Parathyroid adenoma (tissue), 2 donors: ENCODE results near the gene USP24.

Experiments
- H2AFZ ChIP-seq: fragments of 300-600 bp; sonication (generic); one replicate; pipeline ENCODE4 v1.7.0; 2017; ENCODE audit warnings: antibody characterized with exemption, mild to moderate bottlenecking
- H3K27ac ChIP-seq: fragments of 300-600 bp; sonication (generic); one replicate; pipeline ENCODE4 v1.7.0; 2017
- H3K27me3 ChIP-seq: fragments of 300-600 bp; sonication (generic); one replicate; pipeline ENCODE4 v1.7.0; 2017; ENCODE audit warnings: low read length; ENCODE audit not compliant: control insufficient read depth, insufficient read depth
- H3K36me3 ChIP-seq: fragments of 300-600 bp; sonication (generic); one replicate; pipeline ENCODE4 v1.7.0; 2017; ENCODE audit warnings: low read length; ENCODE audit not compliant: control insufficient read depth, insufficient read depth
- H3K4me1 ChIP-seq: fragments of 300-600 bp; sonication (generic); one replicate; pipeline ENCODE4 v1.7.0; 2017; ENCODE audit warnings: control low read depth
- H3K4me2 ChIP-seq: fragments of 300-600 bp; sonication (generic); one replicate; pipeline ENCODE4 v1.7.0; 2017; ENCODE audit warnings: low read length
- H3K4me3 ChIP-seq: fragments of 300-600 bp; sonication (generic); one replicate; pipeline ENCODE4 v1.7.0; 2017; ENCODE audit warnings: low read depth, low read length
- H3K79me2 ChIP-seq: fragments of 300-600 bp; sonication (generic); one replicate; pipeline ENCODE4 v1.7.0; 2017; ENCODE audit warnings: control low read depth
- H3K9ac ChIP-seq: fragments of 300-600 bp; sonication (generic); one replicate; pipeline ENCODE4 v1.7.0; 2017; ENCODE audit warnings: mild to moderate bottlenecking
- H3K9me3 ChIP-seq: fragments of 300-600 bp; sonication (generic); one replicate; pipeline ENCODE4 v1.7.0; 2017; ENCODE audit warnings: low read length; ENCODE audit not compliant: control insufficient read depth
- TF ChIP-seq, protein P1 (sequence below): fragments of 300-600 bp; sonication (generic); IDR thresholded peaks from one replicate; pipeline ENCODE4 v1.7.0; 2017; ENCODE audit warnings: antibody characterized with exemption, mild to moderate bottlenecking
- donor health status: primary hyperparathyroidism.

The USP24 gene

DNA sequence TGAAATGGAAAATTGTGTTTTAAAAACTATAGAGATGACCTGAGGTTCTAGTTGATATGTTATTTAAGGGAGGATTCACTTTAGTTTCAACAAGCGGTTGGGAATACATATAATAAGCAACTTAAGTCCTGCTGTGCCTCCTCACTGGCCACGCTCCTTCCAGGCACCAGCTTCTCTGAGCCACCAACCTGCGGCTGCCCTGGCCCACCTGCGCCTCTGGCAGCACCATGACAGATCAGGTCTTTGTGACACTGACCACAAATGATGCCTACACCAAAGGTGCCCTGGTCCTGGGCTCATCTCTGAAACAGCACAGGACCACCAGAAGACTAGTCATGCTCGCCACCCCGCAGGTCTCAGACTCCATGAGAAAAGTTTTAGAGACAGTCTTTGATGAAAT lies 7.0 kb upstream of the USP24 start:
- Histone ChIP-seq H3K27ac (no peak overlapping the region), H3K9me3 (no peaks in the 10 kb centered on the region), H3K4me1 (no peaks in the 10 kb centered on the region), H3K79me2 (no peaks in the 10 kb centered on the region), H3K27me3 (no peaks in the 10 kb centered on the region), H2AFZ (no peak overlapping the region), H3K4me3 (no peak overlapping the region), H3K36me3 (no peaks in the 10 kb centered on the region), H3K4me2 (no peak overlapping the region), H3K9ac (no peak overlapping the region)
- TF ChIP-seq, protein P1, sequence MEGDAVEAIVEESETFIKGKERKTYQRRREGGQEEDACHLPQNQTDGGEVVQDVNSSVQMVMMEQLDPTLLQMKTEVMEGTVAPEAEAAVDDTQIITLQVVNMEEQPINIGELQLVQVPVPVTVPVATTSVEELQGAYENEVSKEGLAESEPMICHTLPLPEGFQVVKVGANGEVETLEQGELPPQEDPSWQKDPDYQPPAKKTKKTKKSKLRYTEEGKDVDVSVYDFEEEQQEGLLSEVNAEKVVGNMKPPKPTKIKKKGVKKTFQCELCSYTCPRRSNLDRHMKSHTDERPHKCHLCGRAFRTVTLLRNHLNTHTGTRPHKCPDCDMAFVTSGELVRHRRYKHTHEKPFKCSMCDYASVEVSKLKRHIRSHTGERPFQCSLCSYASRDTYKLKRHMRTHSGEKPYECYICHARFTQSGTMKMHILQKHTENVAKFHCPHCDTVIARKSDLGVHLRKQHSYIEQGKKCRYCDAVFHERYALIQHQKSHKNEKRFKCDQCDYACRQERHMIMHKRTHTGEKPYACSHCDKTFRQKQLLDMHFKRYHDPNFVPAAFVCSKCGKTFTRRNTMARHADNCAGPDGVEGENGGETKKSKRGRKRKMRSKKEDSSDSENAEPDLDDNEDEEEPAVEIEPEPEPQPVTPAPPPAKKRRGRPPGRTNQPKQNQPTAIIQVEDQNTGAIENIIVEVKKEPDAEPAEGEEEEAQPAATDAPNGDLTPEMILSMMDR = no peak

DNA sequence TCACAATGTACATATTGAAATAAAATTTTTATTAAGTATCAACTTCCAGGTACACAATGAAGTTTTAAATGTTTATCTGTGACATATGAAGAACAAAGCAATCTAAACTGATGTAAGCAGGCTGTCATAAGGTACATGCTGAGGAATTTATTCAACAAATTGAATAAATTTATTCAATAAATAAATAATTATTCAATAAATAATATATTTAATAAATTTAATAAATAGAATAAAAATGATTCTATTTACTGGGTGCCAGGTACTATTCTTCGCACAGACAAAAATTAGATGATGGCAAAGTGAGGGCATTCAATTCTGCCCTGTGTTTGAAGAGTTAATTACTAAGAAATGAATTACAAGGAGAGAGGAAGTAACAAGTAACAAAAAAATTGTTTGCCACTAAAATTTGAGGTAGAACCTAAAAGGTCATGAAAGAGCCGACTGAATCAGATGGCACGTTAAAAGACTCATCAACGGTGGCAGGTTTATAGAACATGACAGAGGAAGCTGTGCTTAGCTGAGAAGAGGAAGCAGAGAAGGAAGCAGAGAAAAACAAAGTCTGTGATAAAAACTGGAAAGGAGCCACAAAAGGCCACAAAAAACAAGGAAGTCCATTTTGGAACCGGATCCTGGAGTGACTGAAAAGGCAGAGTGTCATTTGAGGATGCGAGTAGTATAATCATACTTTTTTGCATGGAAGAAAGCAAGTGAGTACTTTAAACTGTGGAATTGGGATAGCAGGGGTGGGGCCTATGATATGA lies 2.2 kb upstream of the USP24 start:
- Histone ChIP-seq H2AFZ (no peak overlapping the region), H3K36me3 (no peaks in the 10 kb centered on the region), H3K4me3 (peak overlapping the region; percentile 1), H3K79me2 (peaks cover 4% of the 10 kb centered on the region), H3K27ac (no peak overlapping the region), H3K4me1 (no peaks in the 10 kb centered on the region), H3K9ac (no peak overlapping the region), H3K9me3 (no peaks in the 10 kb centered on the region), H3K4me2 (peak overlapping the region; percentile 17), H3K27me3 (no peaks in the 10 kb centered on the region)
- TF ChIP-seq, protein P1 = no peak

DNA sequence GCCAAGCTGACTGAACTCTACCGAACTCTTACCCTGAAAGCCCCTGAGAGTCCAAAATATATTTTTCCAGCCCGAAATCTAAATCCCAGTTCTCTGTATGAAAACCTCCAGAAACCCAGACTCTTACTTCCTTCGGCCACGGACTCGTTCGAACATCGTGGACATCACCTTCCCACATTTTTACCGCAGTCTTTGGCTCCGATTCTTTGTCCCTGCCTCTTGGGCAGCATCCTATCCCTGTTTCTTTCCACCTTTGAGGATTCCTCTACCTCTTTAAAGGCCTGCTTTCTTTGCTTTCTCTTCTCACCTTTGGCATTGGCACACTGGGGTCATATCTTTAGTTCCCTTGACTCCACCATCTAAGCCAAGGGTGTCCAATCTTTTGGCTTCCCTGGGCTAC lies 932 bp upstream of the USP24 start:
- H3K27ac ChIP-seq = peak overlapping the region; percentile 80
- H3K4me2 ChIP-seq = peak overlapping the region; percentile 98
- H3K79me2 ChIP-seq = peaks cover 4% of the 10 kb centered on the region
- TF ChIP-seq, protein P1 = no peak
- H3K9me3 ChIP-seq = no peaks in the 10 kb centered on the region
- no peaks in the 10 kb centered on the region for H3K36me3 ChIP-seq
- H2AFZ ChIP-seq = peak overlapping the region; percentile 88
- H3K4me1 ChIP-seq = peaks cover 2% of the 10 kb centered on the region
- no peaks in the 10 kb centered on the region for H3K27me3 ChIP-seq
- H3K4me3 ChIP-seq = peak overlapping the region; percentile 87
- peak overlapping the region; percentile 67 for H3K9ac ChIP-seq

DNA sequence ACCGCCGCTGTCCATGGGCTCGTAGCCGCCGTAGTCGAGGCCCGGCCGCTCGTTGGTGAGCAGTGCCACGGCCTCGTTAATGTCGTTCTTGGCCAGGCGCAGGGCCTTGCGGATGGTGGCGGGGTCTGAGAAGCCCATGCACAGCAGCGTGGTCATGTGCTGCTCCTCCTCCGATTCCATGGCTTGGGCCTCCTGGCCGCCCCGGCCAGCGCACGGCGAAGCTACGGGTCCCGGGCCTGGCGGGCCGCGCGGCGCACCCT lies 300 bp downstream of the USP24 start:
- H3K36me3 ChIP-seq = no peaks in the 10 kb centered on the region
- peaks cover 5% of the 10 kb centered on the region for H3K4me1 ChIP-seq
- no peaks in the 10 kb centered on the region for H3K9me3 ChIP-seq
- TF ChIP-seq, protein P1 = no peak
- H3K27me3 ChIP-seq = no peaks in the 10 kb centered on the region
- H3K9ac ChIP-seq = no peak overlapping the region
- H3K4me2 ChIP-seq = peak overlapping the region; percentile 98
- H3K27ac ChIP-seq = peak overlapping the region; percentile 80
- peak overlapping the region; percentile 64 for H2AFZ ChIP-seq
- H3K4me3 ChIP-seq = peak overlapping the region; percentile 87
- H3K79me2 ChIP-seq = peaks cover 4% of the 10 kb centered on the region
